ENCODE data around the gene ITGA5. TPM values are rescaled to one million over a fixed set of nuclear protein-coding genes. Genes with fewer than 3 reads are reported as not detected.
A peak's percentile ranks its signal among the peaks of the same experiment; 100 is the strongest.

Gene ITGA5
- 215 and 219 TPM in 2 replicates for total RNA-seq (2014; rRNA removed; shearing (Covaris generic))

DNA sequence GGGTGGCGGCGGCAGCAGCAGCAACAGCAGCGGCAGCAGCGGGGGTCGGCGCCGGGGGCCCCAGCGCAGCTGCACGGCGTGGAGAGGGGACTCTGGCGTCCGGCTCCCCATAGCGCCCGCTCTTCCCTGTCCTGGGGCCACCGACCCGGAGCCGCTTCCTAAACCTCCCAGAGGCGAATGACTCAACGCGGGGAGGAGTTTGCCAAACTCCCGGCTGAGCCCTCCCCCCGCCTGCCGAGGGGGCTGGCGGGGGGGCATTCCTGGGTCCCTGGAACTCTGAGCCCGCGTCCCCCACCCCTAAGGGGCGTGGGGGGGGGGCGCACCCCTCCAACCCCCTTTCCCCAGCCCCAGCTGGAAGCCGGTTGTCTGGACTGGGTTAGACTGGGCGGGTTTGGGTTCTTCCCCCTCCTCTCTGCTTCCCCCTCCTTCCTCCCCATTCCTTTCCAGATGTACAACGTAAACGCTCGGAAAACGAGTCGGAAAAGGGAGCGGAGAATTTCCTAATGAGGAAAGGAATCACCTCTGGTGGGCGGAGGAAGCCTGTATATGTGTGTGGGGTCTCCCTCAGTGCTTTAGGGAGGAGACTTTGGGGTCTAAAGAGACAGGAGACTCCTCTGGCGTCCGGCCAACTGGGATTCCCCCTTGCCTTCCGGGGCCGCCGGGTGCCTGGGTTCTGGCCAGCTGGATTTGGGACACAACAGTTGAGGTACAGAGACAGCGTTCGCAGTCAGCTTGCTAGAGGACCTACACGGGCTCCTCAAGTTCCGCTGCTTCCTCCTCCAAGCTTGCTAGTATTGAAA lies at the start of gene ITGA5:
TSS of gene ITGA5 (minus strand) at position 179 of the 800 bp plus-strand sequence. CDS start at position 111, 68 bp downstream.
- DNase-seq (ENCODE audit: low spot score): peak; percentile 67

DNA sequence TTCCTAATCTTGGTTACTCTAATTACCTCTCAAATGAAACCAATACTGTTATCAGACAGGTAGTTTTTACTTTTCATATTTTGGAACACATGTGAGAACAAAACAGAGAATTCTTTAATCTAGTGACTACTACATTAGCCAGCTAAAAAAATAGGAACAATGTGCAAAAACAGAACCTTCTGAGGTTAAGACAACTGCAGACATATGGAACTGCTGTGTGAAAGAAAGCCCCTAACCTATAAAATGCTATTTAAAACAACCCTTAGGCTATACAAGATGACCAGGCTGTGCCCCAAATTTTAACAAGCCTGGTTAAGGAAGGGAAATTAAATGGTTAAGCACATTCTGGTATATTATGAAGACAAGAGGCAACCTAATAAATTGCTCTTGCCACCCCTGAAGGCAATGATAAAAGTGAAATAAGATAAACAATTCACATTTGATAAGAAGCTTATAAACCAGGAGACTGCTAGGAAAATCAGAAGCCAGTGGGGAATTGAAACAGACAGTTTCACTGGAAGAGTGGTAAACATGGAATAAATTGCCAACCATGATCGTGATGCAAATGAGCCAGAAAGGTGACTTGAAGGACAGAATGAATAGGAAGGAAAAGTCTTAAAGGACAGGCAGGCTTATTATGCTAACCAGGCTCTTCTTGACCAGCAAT lies 46.9 kb upstream of the ITGA5 start:
- DNase-seq (ENCODE audit: low spot score): no peak

DNA sequence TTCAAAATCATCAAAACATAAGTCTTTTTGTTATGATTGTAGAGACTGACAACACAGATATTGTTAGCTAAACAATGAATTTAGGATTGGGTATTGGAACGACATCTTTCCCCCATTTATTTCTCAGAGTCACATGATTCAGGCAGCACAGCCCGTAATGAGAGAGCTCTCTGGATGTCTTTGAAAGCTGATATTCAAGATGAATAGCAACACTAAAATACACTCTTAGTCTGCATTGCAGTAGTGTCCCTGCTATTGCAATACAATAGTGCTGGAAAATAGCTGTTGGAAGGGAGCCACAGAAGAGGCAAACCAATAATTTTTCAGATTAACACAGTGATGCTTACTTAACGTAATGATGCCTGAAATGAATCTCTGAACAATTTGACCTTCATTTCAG lies 44.4 kb upstream of the ITGA5 start:
- DNase-seq (ENCODE audit: low spot score): no peak

DNA sequence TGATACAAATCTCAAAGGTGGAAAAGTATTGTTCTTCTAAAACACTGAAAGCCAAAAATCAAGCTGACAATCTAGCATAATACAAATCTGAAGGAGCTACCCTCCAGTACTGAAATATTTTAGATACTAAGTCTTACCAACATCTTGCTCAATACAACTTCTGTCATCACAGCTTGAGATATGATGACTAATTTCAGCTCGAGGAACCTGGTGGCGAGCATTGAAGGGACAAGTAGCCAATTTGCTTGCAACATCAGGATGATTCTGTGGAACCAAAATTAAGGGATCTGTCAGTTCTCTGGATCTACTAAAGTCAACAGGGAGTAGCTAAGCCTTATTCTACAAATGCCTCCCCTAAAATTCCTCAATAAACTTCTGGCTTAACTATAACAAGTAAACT lies 44.0 kb upstream of the ITGA5 start:
- peak; percentile 40 for DNase-seq (ENCODE audit: low spot score)

DNA sequence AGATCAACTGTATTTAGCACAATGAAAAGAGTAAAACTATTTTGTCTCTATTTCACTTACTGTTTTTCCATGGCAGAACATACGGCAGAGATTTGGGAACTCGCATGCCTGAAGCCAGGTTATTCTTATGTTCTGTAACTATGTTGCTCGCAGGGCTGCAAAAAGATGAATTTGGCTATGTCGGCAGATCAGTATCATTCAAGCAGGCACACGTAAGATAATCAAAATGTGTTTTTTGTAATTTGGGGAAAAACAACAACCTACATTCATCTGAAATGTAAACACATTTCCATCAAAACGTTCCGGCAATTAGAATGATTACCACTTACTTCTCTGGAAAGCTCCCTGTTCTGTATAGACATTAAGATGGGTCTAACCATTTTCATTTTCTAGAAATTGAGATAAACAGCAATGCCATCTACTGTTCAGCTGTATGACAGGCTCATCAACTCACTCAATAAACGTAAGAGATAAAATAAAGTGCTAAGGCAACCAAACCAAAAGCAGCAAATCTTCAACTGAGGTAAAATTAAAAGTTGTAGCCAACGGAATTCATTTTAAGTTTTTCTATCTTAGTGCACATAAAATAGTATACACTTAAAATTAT lies 41.4 kb upstream of the ITGA5 start:
- DNase-seq (ENCODE audit: low spot score): no peak

DNA sequence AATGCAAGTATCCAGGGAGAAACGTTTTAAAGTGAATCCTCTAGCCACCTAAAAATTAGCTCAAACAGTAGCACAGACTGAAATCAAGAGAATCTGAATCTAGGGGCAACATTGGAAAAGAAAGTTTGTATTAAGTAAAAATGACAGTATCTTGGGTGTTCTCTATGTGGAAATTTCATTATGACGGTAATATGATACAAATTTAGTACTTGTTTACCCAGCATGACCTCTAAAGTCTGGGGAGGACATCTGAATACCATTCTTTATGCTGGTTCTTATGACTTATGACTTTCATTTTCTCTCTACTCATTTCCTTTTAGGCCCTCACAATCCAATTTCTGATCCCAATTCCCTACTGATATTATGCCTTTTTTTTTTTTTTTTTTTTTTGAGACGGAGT lies 40.3 kb upstream of the ITGA5 start:
- DNase-seq (ENCODE audit: low spot score): no peak

DNA sequence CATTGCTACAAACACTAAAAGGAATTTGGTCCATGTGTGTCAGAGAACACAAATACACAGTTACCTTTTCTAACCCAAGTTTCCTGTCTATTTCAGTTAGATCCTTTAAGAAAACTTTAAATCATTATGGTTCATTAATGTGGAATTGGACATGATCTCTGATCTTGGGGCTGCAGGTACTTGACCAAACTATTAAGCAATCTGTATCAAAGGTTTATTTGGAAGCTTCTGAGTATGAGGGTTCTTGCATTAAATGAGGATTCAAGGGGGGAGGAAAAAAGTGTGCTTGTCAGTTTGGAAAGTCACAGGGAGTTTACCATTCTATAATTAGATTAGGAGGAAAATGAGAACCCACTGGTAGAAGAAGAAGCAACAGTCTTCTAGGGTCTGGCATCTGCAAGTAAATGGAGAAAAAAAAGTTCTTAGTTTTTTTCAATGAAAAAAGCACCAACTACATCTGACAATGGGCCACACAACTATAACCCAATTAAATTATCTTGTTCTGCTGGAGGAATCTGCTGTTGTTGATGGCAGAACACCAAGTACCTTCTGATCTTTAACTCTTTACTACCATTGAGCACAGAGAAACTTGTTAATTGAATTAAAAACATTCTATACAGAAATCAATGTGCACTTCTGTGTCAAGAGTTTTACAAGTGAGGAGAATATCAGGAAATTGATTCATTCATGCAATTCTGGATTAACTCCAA lies 36.8 kb upstream of the ITGA5 start:
- no peak for DNase-seq (ENCODE audit: low spot score)

DNA sequence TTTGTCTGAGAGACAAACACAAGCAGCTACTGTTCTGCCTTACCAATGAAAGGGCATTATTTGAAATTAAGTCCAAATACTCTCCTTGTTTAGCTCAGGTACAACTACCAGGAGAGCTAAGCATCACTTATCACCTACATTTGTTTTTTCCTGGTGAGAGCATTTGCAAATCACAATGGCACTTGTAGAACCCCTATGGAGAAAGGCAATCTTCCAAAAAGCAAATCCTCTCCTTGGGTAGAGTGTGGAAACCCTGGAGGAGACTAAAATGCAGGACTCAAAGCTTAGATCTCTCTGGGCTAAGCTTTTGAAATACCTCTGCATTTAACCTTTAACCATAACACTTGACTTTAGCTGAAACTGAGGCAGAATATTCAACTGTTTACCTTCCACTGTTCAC lies 33.6 kb upstream of the ITGA5 start:
- DNase-seq (ENCODE audit: low spot score): no peak

DNA sequence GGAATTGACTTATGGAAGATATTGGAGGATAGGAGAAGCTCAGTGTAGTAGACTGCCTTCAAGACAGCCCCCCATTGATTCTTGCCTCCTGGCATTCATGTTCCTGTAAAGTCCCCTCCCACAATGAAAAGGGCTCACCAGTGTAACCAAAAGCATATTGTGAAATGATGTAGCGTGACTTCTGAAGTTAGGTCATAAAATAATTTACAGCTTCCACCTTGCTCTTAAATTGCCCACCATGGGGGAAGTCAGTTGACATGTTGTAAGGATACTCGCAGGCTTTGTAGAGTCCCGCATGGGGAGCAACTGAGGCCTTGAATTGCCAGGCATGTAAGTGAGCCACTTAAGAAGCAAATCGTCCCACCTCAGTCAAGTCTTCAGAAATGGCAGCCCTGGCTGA lies 29.3 kb upstream of the ITGA5 start:
- no peak for DNase-seq (ENCODE audit: low spot score)

DNA sequence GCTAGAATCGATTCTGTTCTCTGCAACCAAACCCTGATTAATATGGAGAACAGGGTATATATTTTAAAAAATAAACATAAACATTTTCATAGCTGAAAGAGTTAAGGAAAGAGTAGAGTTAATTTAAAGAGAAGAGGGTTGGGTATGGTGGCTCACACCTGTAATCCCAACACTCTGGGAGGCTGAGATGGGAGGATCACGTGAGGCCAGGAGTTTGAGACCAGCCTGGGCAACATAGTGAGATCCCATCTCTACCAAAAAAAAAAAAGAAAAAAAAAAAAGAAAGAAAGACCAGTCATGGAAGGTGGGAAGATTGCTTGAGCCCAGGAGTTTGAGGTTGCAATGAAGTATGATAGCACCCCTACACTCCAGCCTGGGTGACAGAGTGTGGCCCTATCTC lies 28.9 kb upstream of the ITGA5 start:
- DNase-seq (ENCODE audit: low spot score): no peak

DNA sequence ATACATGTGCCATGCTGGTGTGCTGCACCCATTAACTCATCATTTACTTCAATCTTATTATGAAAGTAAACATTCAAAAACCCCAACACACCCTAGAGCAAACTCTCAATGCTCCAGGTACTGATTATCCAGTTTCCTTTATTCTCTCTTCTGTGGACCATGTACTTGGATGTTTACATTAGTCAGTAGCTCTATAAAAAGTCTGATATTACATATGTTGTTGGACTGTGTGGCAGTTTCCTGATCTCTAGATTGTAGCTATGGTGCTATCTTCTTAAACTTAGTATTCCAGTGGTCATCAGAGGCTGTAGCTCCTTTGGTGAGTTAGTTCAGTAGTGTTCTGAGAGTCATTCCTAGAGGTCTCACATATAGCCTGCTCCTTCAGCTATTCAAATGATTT lies 25.1 kb upstream of the ITGA5 start:
- no peak for DNase-seq (ENCODE audit: low spot score)

DNA sequence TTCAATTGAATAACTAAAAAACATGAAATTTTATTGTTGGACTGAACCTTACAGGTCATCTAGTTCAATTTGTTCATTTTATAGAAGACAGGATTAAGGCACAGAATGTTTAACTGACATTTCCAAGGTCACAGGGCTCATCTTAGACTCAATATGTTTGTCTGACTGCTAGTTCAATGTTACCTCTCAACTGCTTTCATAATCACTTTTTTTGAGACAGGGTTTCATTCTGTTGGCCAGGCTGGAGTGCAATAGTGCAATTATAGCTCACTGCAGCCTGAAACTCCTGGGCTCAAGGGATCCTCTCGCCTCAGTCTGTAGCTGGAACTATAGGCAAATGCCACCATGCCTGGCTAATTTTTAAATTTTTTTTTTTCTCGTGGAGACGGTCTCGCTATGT lies 24.4 kb upstream of the ITGA5 start:
- no peak for DNase-seq (ENCODE audit: low spot score)

DNA sequence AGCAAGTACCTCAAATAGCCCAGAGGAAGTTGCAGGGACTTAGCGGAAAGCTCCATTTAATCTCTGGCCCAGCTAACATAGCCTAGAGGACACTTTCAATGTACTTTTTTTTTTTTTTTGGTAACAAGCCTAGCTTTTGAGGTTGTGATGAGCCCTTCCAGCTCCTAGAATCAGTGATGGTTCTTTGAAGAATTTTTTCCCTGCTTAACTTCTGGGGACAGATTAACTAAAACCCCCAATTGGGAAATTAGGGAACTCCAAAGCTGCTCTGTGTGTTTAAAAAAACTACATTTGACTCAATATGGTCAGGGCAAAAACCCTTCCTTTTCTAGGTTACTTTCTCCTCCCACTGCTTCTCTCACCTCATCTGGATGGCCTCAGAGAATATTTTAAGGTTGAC lies 23.9 kb upstream of the ITGA5 start:
- DNase-seq (ENCODE audit: low spot score): no peak

DNA sequence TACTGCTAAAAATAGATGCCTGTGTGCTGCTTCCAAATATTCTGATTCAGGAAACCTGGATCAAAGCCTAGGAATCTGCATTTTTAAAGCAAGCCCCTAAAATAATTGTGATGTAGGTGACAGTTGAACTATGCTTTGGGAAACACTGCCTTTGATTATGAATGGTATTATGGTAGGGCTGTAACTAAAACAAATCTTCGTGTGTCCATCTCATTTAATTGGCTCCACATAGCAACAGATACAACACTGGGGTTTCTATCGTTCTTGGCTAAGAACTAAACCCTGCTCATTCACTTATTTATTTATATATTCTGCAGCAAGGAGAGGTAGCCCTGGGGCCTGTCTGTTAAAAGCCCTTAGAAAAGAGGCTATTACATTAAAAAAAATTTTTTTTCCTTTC lies 23.0 kb upstream of the ITGA5 start:
- no peak for DNase-seq (ENCODE audit: low spot score)

DNA sequence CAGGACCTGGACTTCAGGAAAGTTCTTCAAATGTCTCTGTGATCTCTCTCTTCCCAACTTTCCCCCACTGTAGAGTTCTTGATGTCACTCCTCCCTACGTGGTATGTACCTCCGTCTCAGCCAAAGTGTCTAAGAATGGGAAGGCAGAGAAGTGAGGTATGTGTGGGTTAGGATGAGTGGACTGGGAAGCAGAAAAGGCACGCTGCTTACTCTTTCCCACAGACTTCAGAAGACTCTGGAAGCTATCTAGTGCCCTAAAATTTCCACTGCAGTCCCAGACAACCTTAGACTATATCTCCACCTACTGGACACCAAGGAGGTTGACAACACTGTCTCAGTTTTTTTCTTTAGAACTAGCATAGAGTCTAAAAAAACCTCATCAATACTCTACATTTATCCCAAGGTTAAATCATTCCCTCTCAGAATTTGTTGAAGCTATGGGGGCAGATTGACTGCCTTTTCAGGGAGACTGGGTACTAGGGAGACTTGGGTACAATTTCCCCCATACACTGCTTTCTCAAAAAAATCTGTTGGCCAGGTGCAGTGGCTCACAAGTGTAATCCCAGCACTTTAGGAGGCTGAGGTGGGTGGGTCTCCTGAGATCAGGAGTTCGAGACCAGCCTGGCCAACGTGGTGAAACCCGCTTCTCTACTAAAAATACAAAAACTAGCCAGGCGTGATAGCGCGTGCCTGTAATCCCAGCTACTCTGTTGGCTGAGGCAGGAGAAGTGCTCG lies 20.6 kb upstream of the ITGA5 start:
- DNase-seq (ENCODE audit: low spot score): peak; percentile 65

DNA sequence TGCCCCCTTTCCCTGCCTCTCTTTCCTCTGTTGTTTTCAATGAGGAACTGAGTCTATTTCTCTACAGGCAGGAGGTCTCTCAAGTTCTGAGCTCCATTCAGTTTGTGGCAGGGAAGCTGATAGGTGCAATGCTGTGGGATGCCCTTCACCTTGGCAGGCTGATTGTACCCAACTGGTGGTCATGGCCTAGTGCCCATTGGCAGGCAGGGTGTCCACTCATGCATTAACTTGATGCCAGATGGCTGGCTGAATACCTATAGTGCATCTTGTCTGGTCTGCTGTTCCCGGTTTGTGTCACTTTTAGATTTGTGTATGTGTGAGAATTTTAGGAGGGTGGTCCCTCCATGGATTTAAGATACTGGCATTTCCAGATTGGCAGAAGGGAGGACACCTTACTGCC lies 20.0 kb upstream of the ITGA5 start:
- no peak for DNase-seq (ENCODE audit: low spot score)

DNA sequence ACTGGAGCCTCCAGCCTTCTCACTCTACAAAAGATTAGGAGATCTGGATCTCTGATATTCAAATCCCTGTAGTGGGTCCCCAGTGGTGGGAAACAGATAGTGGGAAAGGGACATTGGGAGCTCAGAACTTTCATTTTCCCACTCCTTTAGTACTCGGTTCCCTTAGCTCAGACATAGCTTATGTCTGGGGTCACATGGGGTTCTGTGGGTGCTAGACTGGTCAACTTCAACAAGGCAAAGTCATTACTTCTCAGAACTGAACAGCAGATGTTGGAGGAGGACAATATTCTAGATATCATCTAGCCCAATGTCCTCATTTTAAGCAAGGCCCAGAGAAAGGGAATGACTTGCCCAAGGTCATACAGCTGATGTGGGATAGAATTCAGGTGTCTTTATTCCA lies 19.5 kb upstream of the ITGA5 start:
- no peak for DNase-seq (ENCODE audit: low spot score)

DNA sequence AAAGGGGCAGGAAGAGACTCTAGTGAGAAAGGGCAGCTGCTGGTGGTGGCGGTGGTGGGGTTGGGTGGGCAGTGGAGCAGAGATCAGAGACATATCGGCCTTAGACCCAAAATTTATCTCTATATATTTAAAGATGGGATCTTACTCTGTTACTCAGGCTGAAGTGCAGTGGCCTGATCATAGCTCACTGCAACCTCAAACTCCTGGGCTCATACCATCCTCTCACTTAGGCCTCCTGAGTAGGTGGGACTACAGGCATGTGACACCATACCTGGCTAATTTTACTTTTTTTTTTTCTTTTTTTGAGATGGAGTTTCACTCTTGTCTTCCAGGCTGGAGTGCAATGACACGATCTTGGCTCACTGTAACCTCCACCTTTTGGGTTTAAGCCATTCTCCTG lies 18.6 kb upstream of the ITGA5 start:
- no peak for DNase-seq (ENCODE audit: low spot score)

DNA sequence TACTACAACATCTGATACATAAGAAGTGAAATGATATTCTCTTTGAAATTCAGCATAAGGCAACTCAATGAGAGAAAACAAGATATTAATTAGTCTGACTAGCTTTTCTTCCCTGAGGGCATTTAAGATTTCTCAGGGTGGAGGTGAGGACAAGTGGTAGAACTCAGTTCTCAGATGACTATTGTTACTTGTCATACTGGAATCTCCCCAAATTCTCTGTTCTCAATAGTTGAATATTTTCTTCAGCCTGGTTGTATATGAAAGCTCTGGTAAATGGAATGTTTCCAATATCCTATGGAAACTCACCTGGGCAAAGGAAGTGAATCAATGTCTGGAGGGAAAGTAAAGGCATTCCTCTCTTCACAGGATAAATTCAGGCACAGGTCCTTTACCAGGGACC lies 18.2 kb upstream of the ITGA5 start:
- DNase-seq (ENCODE audit: low spot score): no peak

DNA sequence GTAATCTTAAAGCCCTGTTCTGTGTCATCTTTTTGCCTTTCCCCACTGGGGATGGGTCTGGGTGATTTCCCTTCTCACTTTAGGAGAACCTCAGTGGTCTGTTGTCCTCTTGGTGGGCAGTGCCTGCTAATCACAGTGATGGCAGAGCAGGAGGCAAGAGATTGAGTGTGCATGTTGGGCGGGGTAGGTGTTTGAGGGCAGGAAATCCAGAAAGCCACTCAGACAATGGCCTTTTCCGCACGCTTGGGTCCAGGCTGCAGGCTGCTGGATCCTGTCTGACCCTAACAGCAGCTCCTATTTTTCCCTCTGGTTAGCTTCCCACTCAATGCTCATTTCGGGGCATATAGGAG lies 13.7 kb upstream of the ITGA5 start:
- DNase-seq (ENCODE audit: low spot score): no peak

DNA sequence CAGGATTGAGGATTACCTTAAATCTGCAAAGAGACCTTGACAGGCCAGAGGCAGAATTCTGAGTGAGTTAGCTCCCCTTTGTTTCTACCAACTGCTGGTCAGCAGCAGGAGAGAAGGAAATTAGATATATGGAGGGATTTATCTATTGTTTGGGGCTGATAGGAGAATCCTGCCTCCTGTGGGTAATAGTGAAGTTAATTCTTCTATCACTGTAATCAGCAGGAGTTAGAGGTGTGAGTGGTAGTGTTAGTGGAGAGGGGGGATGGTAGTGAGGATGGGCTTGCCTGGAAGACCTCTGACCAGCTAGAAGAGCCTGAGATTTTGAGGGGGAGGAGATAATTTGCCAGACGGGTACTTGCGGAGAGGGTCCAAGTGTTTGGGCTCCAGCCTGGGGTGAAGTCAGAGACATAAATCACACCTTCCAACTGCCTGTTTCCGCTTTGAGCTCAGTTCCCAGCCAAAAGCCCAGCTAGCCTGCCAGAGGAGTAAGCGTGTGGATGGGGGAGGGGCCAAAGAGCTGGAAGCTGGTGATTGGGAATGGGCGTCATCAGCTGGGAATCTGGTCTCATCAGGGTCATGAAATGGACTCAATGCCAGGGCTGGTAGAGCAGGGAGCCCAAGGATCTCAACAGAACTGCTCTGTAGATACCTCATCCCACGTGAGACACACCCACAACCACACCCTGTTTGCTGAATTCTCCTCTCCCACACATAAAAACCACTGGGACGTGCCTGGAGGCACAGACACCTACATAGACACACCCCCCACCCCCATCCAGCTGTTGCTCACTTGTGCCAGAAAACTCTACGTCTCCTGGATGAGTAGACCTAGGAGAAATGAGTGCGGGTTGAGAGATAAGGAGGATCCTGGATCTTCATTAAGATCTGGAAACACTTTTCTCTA lies 13.1 kb upstream of the ITGA5 start:
- DNase-seq (ENCODE audit: low spot score): peak; percentile 91
